ENCODE measurements around the gene SIM2. TPM values are rescaled to one million over a fixed set of nuclear protein-coding genes. Genes with fewer than 3 reads are reported as not detected.

Gene SIM2
- total and polyA plus RNA-seq, 2 experiments from 2014 or later: 0.16 to 0.49 TPM

DNA sequence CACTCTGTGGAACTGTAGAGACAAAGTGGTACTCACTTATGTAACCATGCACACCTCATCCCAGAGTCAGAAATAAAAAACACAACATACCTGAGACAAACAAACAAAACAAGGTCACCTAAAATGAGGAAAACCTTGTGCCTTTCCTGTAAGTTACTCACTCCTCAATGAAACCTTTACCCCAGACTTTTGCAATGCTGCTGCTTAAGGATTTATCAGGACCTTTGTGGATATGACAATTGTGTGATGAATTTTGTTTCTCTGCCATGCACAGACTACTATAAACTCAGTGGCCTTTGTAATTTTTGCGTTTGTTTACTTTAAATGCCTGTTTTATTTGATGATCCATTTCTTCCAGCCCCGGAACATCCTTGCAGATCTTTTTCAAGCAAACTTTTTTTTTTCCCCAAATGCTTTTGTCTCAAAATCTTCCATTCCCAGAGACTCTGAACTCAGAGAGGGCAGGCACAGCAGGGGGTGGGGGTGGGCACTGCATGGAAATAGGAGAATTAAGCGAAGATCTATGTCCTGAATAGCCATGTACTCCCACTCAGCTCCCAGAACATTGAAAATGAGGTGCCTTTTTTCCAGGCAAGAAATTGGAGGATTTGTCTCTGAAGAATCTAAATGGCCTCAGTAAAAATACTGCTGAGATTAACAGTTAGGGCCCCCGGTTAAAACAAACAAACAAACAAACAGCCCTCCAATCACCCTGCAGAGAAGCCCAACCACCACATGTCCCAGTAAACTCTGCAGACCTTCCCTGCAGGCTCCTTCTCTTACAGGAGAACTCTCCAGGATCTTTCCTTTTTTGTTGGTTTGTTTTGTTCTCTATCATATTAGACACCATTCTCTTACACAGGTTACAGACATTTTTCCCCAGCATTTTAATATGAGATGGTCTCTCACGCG is 22.6 kb upstream of the SIM2 start:
- Histone ChIP-seq H3K4me2 (peak overlapping the region; percentile 11; the same call in 1 of the 2 replicates), H3K4me3 (no peak overlapping the region), H2AFZ (no peak overlapping the region), H3K4me1 (ENCODE audit: insufficient read depth) (peaks cover 11% of the 10 kb centered on the region), H3K9me2 (ENCODE audit: insufficient read depth) (no peaks in the 10 kb centered on the region), H4K20me1 (replicated peaks; ENCODE audit: insufficient read depth) (no peaks in the 10 kb centered on the region), H3K27me3 (ENCODE audit: insufficient read depth) (peaks cover 15% of the 10 kb centered on the region), H3K27ac (ENCODE audit: low read depth) (no peak overlapping the region), H3F3A (replicated peaks; ENCODE audit: low read depth) (no peaks in the 10 kb centered on the region), H3K79me2 (replicated peaks; ENCODE audit: insufficient read depth) (no peaks in the 10 kb centered on the region), H3K36me3 (ENCODE audit: insufficient read depth) (no peaks in the 10 kb centered on the region)
- TF ChIP-seq, protein P1, sequence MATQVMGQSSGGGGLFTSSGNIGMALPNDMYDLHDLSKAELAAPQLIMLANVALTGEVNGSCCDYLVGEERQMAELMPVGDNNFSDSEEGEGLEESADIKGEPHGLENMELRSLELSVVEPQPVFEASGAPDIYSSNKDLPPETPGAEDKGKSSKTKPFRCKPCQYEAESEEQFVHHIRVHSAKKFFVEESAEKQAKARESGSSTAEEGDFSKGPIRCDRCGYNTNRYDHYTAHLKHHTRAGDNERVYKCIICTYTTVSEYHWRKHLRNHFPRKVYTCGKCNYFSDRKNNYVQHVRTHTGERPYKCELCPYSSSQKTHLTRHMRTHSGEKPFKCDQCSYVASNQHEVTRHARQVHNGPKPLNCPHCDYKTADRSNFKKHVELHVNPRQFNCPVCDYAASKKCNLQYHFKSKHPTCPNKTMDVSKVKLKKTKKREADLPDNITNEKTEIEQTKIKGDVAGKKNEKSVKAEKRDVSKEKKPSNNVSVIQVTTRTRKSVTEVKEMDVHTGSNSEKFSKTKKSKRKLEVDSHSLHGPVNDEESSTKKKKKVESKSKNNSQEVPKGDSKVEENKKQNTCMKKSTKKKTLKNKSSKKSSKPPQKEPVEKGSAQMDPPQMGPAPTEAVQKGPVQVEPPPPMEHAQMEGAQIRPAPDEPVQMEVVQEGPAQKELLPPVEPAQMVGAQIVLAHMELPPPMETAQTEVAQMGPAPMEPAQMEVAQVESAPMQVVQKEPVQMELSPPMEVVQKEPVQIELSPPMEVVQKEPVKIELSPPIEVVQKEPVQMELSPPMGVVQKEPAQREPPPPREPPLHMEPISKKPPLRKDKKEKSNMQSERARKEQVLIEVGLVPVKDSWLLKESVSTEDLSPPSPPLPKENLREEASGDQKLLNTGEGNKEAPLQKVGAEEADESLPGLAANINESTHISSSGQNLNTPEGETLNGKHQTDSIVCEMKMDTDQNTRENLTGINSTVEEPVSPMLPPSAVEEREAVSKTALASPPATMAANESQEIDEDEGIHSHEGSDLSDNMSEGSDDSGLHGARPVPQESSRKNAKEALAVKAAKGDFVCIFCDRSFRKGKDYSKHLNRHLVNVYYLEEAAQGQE (IDR thresholded peaks at IDR 0.05; ENCODE audit: unreplicated experiment): no peak
- TF ChIP-seq JUNB (IDR thresholded peaks at IDR 0.05; ENCODE audit: unreplicated experiment) (no peak), ETS1 (IDR thresholded peaks at IDR 0.05) (no peak), ZNF114 (CRISPR knock-in tag; IDR thresholded peaks at IDR 0.05) (no peak), EZH2phosphoT487 (IDR thresholded peaks at IDR 0.05; ENCODE audit: unreplicated experiment) (no peak), STAT1 (IDR thresholded peaks at IDR 0.05; ENCODE audit: unreplicated experiment) (no peak), EZH2 (IDR thresholded peaks at IDR 0.05; ENCODE audit: low read depth, unreplicated experiment) (no peak), CREB1 (CRISPR knock-in tag; IDR thresholded peaks at IDR 0.05; ENCODE audit: low read depth) (no peak), ZNF331 (CRISPR knock-in tag; IDR thresholded peaks at IDR 0.05; ENCODE audit: low read depth) (no peak), NANOG (IDR thresholded peaks at IDR 0.05; ENCODE audit: borderline replicate concordance) (no peak), POLR2AphosphoS5 (IDR thresholded peaks at IDR 0.05; ENCODE audit: low read depth) (no peak), ZNF462 (CRISPR knock-in tag; IDR thresholded peaks at IDR 0.05) (no peak)
- TF ChIP-seq, protein P2, sequence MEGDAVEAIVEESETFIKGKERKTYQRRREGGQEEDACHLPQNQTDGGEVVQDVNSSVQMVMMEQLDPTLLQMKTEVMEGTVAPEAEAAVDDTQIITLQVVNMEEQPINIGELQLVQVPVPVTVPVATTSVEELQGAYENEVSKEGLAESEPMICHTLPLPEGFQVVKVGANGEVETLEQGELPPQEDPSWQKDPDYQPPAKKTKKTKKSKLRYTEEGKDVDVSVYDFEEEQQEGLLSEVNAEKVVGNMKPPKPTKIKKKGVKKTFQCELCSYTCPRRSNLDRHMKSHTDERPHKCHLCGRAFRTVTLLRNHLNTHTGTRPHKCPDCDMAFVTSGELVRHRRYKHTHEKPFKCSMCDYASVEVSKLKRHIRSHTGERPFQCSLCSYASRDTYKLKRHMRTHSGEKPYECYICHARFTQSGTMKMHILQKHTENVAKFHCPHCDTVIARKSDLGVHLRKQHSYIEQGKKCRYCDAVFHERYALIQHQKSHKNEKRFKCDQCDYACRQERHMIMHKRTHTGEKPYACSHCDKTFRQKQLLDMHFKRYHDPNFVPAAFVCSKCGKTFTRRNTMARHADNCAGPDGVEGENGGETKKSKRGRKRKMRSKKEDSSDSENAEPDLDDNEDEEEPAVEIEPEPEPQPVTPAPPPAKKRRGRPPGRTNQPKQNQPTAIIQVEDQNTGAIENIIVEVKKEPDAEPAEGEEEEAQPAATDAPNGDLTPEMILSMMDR (conservative IDR thresholded peaks at IDR 0.05; ENCODE audit: low read depth in 2 of 2): no peak
- Mint-ChIP-seq H3K4me3 (no peak overlapping the region; the same call in 2 of the 3 replicates), H3K27me3 (ENCODE audit: insufficient read depth, low read depth, poor library complexity) (peaks cover 7% of the 10 kb centered on the region), H3K36me3 (ENCODE audit: low read depth) (peaks cover 3% of the 10 kb centered on the region; the same call in 1 of the 3 replicates), H3K27ac (no peak overlapping the region), H3K4me1 (peaks cover 10% of the 10 kb centered on the region; the same call in 2 of the 3 replicates), H3K9me3 (peaks cover 16% of the 10 kb centered on the region)
- DNase-seq (ENCODE audit: low spot score) (peak; percentile 26), ATAC-seq (peak; percentile 89)
